IMR-90 (cell line): Measurements from ENCODE around the gene BTBD9. TPM values are rescaled to one million over a fixed set of nuclear protein-coding genes. Genes with fewer than 3 reads are reported as not detected.

Source experiments
- ATAC-seq: fragments of 200-7000 bp; cut with Tn5 transposase; 2 replicates; pipeline ENCODE4 v1.9.1; 2020; ENCODE audit warnings: low read depth, mild to moderate bottlenecking, moderate library complexity
- BruUV-seq: library from RNA; stranded (reverse); fragments of 400-500 nt; replicated peaks from 2 replicates; lab custom pipeline; 2021; lab: Mats Ljungman, UMichigan
- CTCF ChIA-PET: fragments of 300-600 bp; formaldehyde crosslinking; extraction: SDS; loops from one replicate; lab custom pipeline; 2021; ENCODE audit warnings: antibody characterized with exemption; lab: Yijun Ruan, JAX
- POLR2A ChIA-PET: fragments of 300-600 bp; sonication (Branson Sonifier 250); formaldehyde crosslinking; loops from one replicate; lab custom pipeline; 2022; ENCODE audit warnings: antibody characterized with exemption; ENCODE audit not compliant: unreplicated experiment; lab: Charles Lee
- DNase-seq: peaks from one replicate; pipeline ENCODE4 v3.0.0; 2013
- H2AFZ ChIP-seq: replicated peaks from 2 replicates; pipeline ENCODE3; 2013; ENCODE audit warnings: low read length, mild to moderate bottlenecking; ENCODE audit not compliant: poor library complexity
- H2AK5ac ChIP-seq: 2 replicates; pipeline ENCODE4 v1.6.1; 2013; ENCODE audit warnings: low read depth, low read length, inconsistent platforms
- H2AK9ac ChIP-seq: replicated peaks from 2 replicates; pipeline ENCODE3; 2013; ENCODE audit warnings: mild to moderate bottlenecking, low read depth, low read length, moderate library complexity; ENCODE audit not compliant: poor library complexity
- H2BK120ac ChIP-seq: 2 replicates; pipeline ENCODE4 v1.6.1; 2013; ENCODE audit warnings: low read depth, low read length, inconsistent platforms
- H2BK15ac ChIP-seq: 3 replicates; pipeline ENCODE4 v1.6.1; 2013; ENCODE audit warnings: low read depth, low read length, inconsistent platforms
- H2BK20ac ChIP-seq: 2 replicates; pipeline ENCODE4 v1.6.1; 2013; ENCODE audit warnings: low read depth, mild to moderate bottlenecking, inconsistent platforms, low read length, moderate library complexity
- H2BK5ac ChIP-seq: 2 replicates; pipeline ENCODE4 v1.6.1; 2013; ENCODE audit warnings: mild to moderate bottlenecking, low read depth, low read length, inconsistent platforms; ENCODE audit not compliant: poor library complexity, severe bottlenecking
- H3K14ac ChIP-seq: replicated peaks from 2 replicates; pipeline ENCODE4 v1.6.1; 2013; ENCODE audit warnings: low read depth, low read length, inconsistent platforms
- H3K18ac ChIP-seq: 2 replicates; pipeline ENCODE4 v1.6.1; 2013; ENCODE audit warnings: low read depth, low read length, control low read depth
- H3K23ac ChIP-seq: 2 replicates; pipeline ENCODE4 v1.6.1; 2013; ENCODE audit warnings: low read depth, low read length, inconsistent platforms
- H3K27ac ChIP-seq: 2 replicates; pipeline ENCODE4 v1.5.1; 2013; ENCODE audit warnings: mild to moderate bottlenecking, control low read depth, low read length; ENCODE audit not compliant: insufficient read depth
- H3K27me3 ChIP-seq: 2 replicates; pipeline ENCODE4 v1.6.1; 2013; ENCODE audit warnings: low read length; ENCODE audit not compliant: control insufficient read depth, insufficient read depth
- H3K36me3 ChIP-seq: 2 replicates; pipeline ENCODE4 v1.6.1; 2013; ENCODE audit warnings: low read length, mixed read lengths; ENCODE audit not compliant: control insufficient read depth, insufficient read depth
- H3K4ac ChIP-seq: 2 replicates; pipeline ENCODE4 v1.6.1; 2013; ENCODE audit warnings: low read depth, low read length, inconsistent platforms
- H3K4me1 ChIP-seq: 2 replicates; pipeline ENCODE4 v1.6.1; 2013; ENCODE audit warnings: low read length, mixed read lengths; ENCODE audit not compliant: control insufficient read depth, insufficient read depth
- H3K4me2 ChIP-seq: 2 replicates; pipeline ENCODE4 v1.6.1; 2013; ENCODE audit warnings: low read depth, mild to moderate bottlenecking, control low read depth, low read length, moderate library complexity
- H3K4me3 ChIP-seq: 2 replicates; pipeline ENCODE4 v1.5.1; 2013; ENCODE audit warnings: low read depth, mild to moderate bottlenecking, control low read depth, low read length, moderate library complexity; ENCODE audit not compliant: insufficient read depth
- H3K56ac ChIP-seq: 2 replicates; pipeline ENCODE4 v1.6.1; 2013; ENCODE audit warnings: low read length, inconsistent platforms; ENCODE audit not compliant: insufficient read depth; ENCODE audit errors: extremely low read depth
- H3K79me1 ChIP-seq, 2 experiments: 2 replicates each; pipeline ENCODE4 v1.6.1; 2013; ENCODE audit warnings: low read length in 2 of 2, inconsistent platforms in 1 of 2, low read depth in 1 of 2
- H3K9ac ChIP-seq: 2 replicates; pipeline ENCODE4 v1.6.1; 2013; ENCODE audit warnings: low read depth, low read length, control low read depth
- H3K9me1 ChIP-seq: 2 replicates; pipeline ENCODE4 v1.6.1; 2013; ENCODE audit warnings: low read length, inconsistent platforms; ENCODE audit not compliant: insufficient read depth
- H3K9me3 ChIP-seq: 2 replicates; pipeline ENCODE4 v1.6.1; 2013; ENCODE audit warnings: low read length; ENCODE audit not compliant: control insufficient read depth, insufficient read depth
- H4K20me1 ChIP-seq: 2 replicates; pipeline ENCODE4 v1.6.1; 2013; ENCODE audit warnings: low read length, inconsistent platforms; ENCODE audit not compliant: insufficient read depth
- H4K5ac ChIP-seq: 2 replicates; pipeline ENCODE4 v1.6.1; 2013; ENCODE audit warnings: mild to moderate bottlenecking, low read depth, low read length, control low read depth
- H4K8ac ChIP-seq, 2 experiments: 2 replicates each; pipeline ENCODE4 v1.6.1; 2013; ENCODE audit warnings: low read depth in 2 of 2, low read length in 2 of 2, control low read depth in 1 of 2, inconsistent platforms in 1 of 2
- H4K91ac ChIP-seq: 2 replicates; pipeline ENCODE4 v1.6.1; 2013; ENCODE audit warnings: low read depth, low read length, inconsistent platforms; ENCODE audit not compliant: insufficient read depth
- BHLHE40 ChIP-seq: fragments of 150-350 bp; IDR thresholded peaks from 2 replicates; pipeline ENCODE4 v1.6.1; 2016; ENCODE audit warnings: mild to moderate bottlenecking, low read depth, low read length
- CEBPB ChIP-seq: IDR thresholded peaks from 2 replicates; pipeline ENCODE4 v1.6.1; 2012; ENCODE audit warnings: low read depth, low read length, improper control_type of control experiment
- CHD1 ChIP-seq: IDR thresholded peaks from 2 replicates; pipeline ENCODE4 v1.6.1; 2012; ENCODE audit warnings: low read depth, low read length, improper control_type of control experiment
- CTCF ChIP-seq: conservative IDR thresholded peaks from 2 replicates; pipeline ENCODE4 v1.5.1; 2012; ENCODE audit warnings: mild to moderate bottlenecking, low read depth, low read length, improper control_type of control experiment
- ELK1 ChIP-seq: fragments of 150-350 bp; IDR thresholded peaks from 2 replicates; pipeline ENCODE4 v1.6.1; 2016; ENCODE audit warnings: low read depth, mild to moderate bottlenecking, low read length, moderate library complexity, borderline replicate concordance
- FOS ChIP-seq: fragments of 150-350 bp; IDR thresholded peaks from 2 replicates; pipeline ENCODE4 v1.6.1; 2016; ENCODE audit warnings: low read depth, low read length
- MAFK ChIP-seq: IDR thresholded peaks from 2 replicates; pipeline ENCODE4 v1.6.1; 2012; ENCODE audit warnings: low read depth, low read length, improper control_type of control experiment
- MAZ ChIP-seq: IDR thresholded peaks from 2 replicates; pipeline ENCODE4 v1.6.1; 2012; ENCODE audit warnings: low read depth, mild to moderate bottlenecking, low read length, improper control_type of control experiment, moderate library complexity, borderline replicate concordance
- MXI1 ChIP-seq: IDR thresholded peaks from 2 replicates; pipeline ENCODE4 v1.6.1; 2012; ENCODE audit warnings: low read depth, mild to moderate bottlenecking, low read length, moderate library complexity, borderline replicate concordance
- NFE2L2 ChIP-seq: fragments of 150-350 bp; IDR thresholded peaks from 2 replicates; pipeline ENCODE4 v1.6.1; 2016; ENCODE audit warnings: low read depth, mild to moderate bottlenecking, low read length
- POLR2A ChIP-seq: IDR thresholded peaks from 2 replicates; pipeline ENCODE4 v1.6.1; 2012; ENCODE audit warnings: mild to moderate bottlenecking, low read depth, low read length
- RAD21 ChIP-seq: IDR thresholded peaks from 2 replicates; pipeline ENCODE4 v1.6.1; 2012; ENCODE audit warnings: low read length, improper control_type of control experiment
- RCOR1 ChIP-seq: IDR thresholded peaks from 2 replicates; pipeline ENCODE4 v1.6.1; 2012; ENCODE audit warnings: mild to moderate bottlenecking, low read length, improper control_type of control experiment; ENCODE audit not compliant: insufficient replicate concordance
- RFX5 ChIP-seq: IDR thresholded peaks from 2 replicates; pipeline ENCODE4 v1.8.0; 2012; ENCODE audit warnings: low read depth, mild to moderate bottlenecking, low read length, moderate library complexity
- SMC3 ChIP-seq: fragments of 150-350 bp; IDR thresholded peaks from 2 replicates; pipeline ENCODE4 v1.6.1; 2016; ENCODE audit warnings: low read depth, mild to moderate bottlenecking, antibody characterized with exemption, low read length, moderate library complexity
- WGBS, 2 experiments: methylation state at CpG; one replicate each; pipeline versions ENCODE4 v1.1.5 to v1.1.7; 2013; ENCODE audit warnings: missing lambda C conversion rate in 2 of 2; ENCODE audit not compliant: insufficient read length in 1 of 2; ENCODE audit errors: extremely low coverage in 2 of 2; 5-methylcytosine and 5-hydroxymethylcytosine counted together
- dilution Hi-C: fragments of 300-500 bp; cut with HindIII; formaldehyde crosslinking; loops from one replicate; pipeline ENCODE4 v1.14.3; 2018; ENCODE audit warnings: low sequenced_read_pairs; ENCODE audit not compliant: unreplicated experiment
- in situ Hi-C: fragments of 300-500 bp; cut with MboI; formaldehyde crosslinking; loops from 3 replicates; pipeline ENCODE4 v1.14.3; 2019; ENCODE audit warnings: low sequenced_read_pairs, inconsistent platforms, mixed read lengths
- intact Hi-C: fragments of 100-400 bp; cut with micrococcal nuclease; formaldehyde crosslinking; loops from 2 replicates; pipeline ENCODE4 v1.10.0; 2022
- polyA plus RNA-seq, 3 experiments: library from polyadenylated mRNA; depleted of rRNA; stranded (reverse); fragments of >200 nt; gene quantifications; 2 replicates each; pipeline ENCODE4 v1.2.3, GENCODE V29; 2012; ENCODE audit warnings: low replicate concordance in 1 of 3
- total RNA-seq: library from RNA; depleted of rRNA; stranded (reverse); fragments of >200 nt; gene quantifications from 2 replicates; pipeline ENCODE4 v1.2.3, GENCODE V29; 2012
- TF ChIP-seq, protein P1 (sequence below): fragments of 150-350 bp; IDR thresholded peaks from 2 replicates; pipeline ENCODE4 v1.6.1; 2017; ENCODE audit warnings: mild to moderate bottlenecking, antibody characterized with exemption, low read length, low read depth

The BTBD9 gene
- total and polyA plus RNA-seq, 2 of the 4 experiments (the other 2 are of a cell fraction), result 4.1 to 22.0 TPM

GRCh38 chr6:38378801-38379200 lies 260.9 kb downstream of the BTBD9 start:
- Histone ChIP-seq H2AK9ac (no peak overlapping the region), H2BK5ac (no peak overlapping the region), H3K4me1 (no peaks in the 10 kb centered on the region), H3K79me1 (no peaks in the 10 kb centered on the region; a peak in 2 of 4 replicates), H3K9me3 (no peaks in the 10 kb centered on the region), H2BK15ac (no peak overlapping the region), H4K8ac (no peak overlapping the region), H3K27ac (no peak overlapping the region), H3K9me1 (no peaks in the 10 kb centered on the region), H3K9ac (no peak overlapping the region), H3K14ac (no peak overlapping the region), H2BK20ac (no peak overlapping the region), H4K91ac (no peak overlapping the region), H3K23ac (no peak overlapping the region), H3K36me3 (no peaks in the 10 kb centered on the region), H3K56ac (no peak overlapping the region), H3K4me2 (no peak overlapping the region), H4K5ac (no peak overlapping the region), H3K4ac (no peak overlapping the region), H2AK5ac (no peak overlapping the region), H3K4me3 (no peak overlapping the region), H2BK120ac (no peak overlapping the region), H4K20me1 (no peaks in the 10 kb centered on the region), H3K27me3 (no peaks in the 10 kb centered on the region), H3K18ac (no peak overlapping the region), H2AFZ (no peak overlapping the region)
- dilution Hi-C loops, result no loop called here
- no CpG with 5 or more reads among the region's 7 CpGs for WGBS, 2 experiments
- no peak for TF ChIP-seq SMC3
- no peak for TF ChIP-seq NFE2L2
- TF ChIP-seq MAZ, result no peak
- TF ChIP-seq CTCF, result no peak
- TF ChIP-seq, protein P1, sequence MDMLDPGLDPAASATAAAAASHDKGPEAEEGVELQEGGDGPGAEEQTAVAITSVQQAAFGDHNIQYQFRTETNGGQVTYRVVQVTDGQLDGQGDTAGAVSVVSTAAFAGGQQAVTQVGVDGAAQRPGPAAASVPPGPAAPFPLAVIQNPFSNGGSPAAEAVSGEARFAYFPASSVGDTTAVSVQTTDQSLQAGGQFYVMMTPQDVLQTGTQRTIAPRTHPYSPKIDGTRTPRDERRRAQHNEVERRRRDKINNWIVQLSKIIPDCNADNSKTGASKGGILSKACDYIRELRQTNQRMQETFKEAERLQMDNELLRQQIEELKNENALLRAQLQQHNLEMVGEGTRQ, result no peak
- TF ChIP-seq RAD21, result no peak
- no peak for TF ChIP-seq POLR2A
- no peak for TF ChIP-seq ELK1
- no peak for TF ChIP-seq MAFK
- TF ChIP-seq FOS, result no peak
- TF ChIP-seq RFX5, result no peak
- no peak for TF ChIP-seq RCOR1
- no peak for TF ChIP-seq CHD1
- TF ChIP-seq CEBPB, result no peak
- TF ChIP-seq BHLHE40, result no peak
- TF ChIP-seq MXI1, result no peak
- intact Hi-C loops, result no loop called here
- BruUV-seq, result no TSS peak
- in situ Hi-C loops, result no loop called here
- ATAC-seq, result no peak
- CTCF ChIA-PET, result interaction anchor here (0.7 kb wide), 1 partner anchor 9 kb away, joined by 3 read pairs; no protein-coding TSS in a partner anchor
- POLR2A ChIA-PET, result no interaction called here
- DNase-seq, result peak; percentile 26
